HepG2 (cell line): ENCODE measurements around the gene DHTKD1. TPM values are rescaled to one million over a fixed set of nuclear protein-coding genes. Genes with fewer than 3 reads are reported as not detected.

ENCODE experiments used
- BHLHE40 ChIP-seq: IDR thresholded peaks from 2 replicates; pipeline ENCODE4 v1.6.1; 2011; ENCODE audit warnings: low read length, improper control_type of control experiment
- CC2D1A ChIP-seq: sonication (generic); formaldehyde crosslinking; IDR thresholded peaks from 2 replicates; pipeline ENCODE4 v1.8.1; 2023; ENCODE audit warnings: mild to moderate bottlenecking, missing genetic modification reagents
- DNMT3B ChIP-seq: conservative IDR thresholded peaks from 2 replicates; pipeline ENCODE4 v1.6.1; 2016; ENCODE audit warnings: missing biosample characterization, control low read depth
- ETV6 ChIP-seq: sonication (generic); formaldehyde crosslinking; conservative IDR thresholded peaks from 2 replicates; pipeline ENCODE4 v1.4.0; 2020; ENCODE audit warnings: missing genetic modification reagents
- FOXK2 ChIP-seq: fragments of 450-650 bp; IDR thresholded peaks from 2 replicates; pipeline ENCODE4 v1.6.1; 2016
- HMGXB4 ChIP-seq, 2 experiments: sonication (generic) in 1 of 2; formaldehyde crosslinking in 1 of 2; IDR thresholded peaks; 2 replicates each; pipeline versions ENCODE4 v1.4.0 to v1.6.1; 2018 to 2020; ENCODE audit warnings: missing genetic modification reagents in 2 of 2, borderline replicate concordance in 1 of 2, low read depth in 1 of 2, mild to moderate bottlenecking in 1 of 2, missing biosample characterization in 1 of 2
- HNRNPUL1 ChIP-seq: fragments of 200-400 bp; formaldehyde crosslinking; IDR thresholded peaks from 2 replicates; pipeline ENCODE4 v1.6.1; 2017; ENCODE audit warnings: low read depth, mild to moderate bottlenecking, low read length, moderate library complexity
- ISL2 ChIP-seq: sonication (generic); formaldehyde crosslinking; IDR thresholded peaks from 2 replicates; pipeline ENCODE4 v1.5.0; 2020; ENCODE audit warnings: missing genetic modification reagents
- NR2F6 ChIP-seq, 2 experiments: IDR thresholded peaks; 2 replicates each; pipeline ENCODE4 v1.6.1; 2016; ENCODE audit warnings: antibody characterized with exemption in 1 of 2, mild to moderate bottlenecking in 1 of 2
- PHF5A ChIP-seq: IDR thresholded peaks from one replicate; pipeline ENCODE4 v1.6.1; 2018; ENCODE audit warnings: low read depth, missing genetic modification reagents; ENCODE audit not compliant: unreplicated experiment
- POLR2AphosphoS5 ChIP-seq: IDR thresholded peaks from 2 replicates; pipeline ENCODE4 v1.6.1; 2012; ENCODE audit warnings: low read depth, low read length
- SIX1 ChIP-seq: sonication (generic); formaldehyde crosslinking; IDR thresholded peaks from 2 replicates; pipeline ENCODE4 v1.4.0; 2020; ENCODE audit warnings: missing genetic modification reagents, borderline replicate concordance
- SOX5 ChIP-seq: IDR thresholded peaks from 2 replicates; pipeline ENCODE4 v1.6.1; 2016; ENCODE audit warnings: borderline replicate concordance
- TEAD3 ChIP-seq: optimal IDR thresholded peaks from 2 replicates; pipeline ENCODE3; 2016; ENCODE audit warnings: borderline replicate concordance
- ZNF260 ChIP-seq: sonication (generic); formaldehyde crosslinking; IDR thresholded peaks from 2 replicates; pipeline ENCODE4 v1.4.0; 2020; ENCODE audit warnings: missing genetic modification reagents, low read depth, mild to moderate bottlenecking, borderline replicate concordance
- ZNF292 ChIP-seq: sonication (generic); formaldehyde crosslinking; IDR thresholded peaks from 2 replicates; pipeline ENCODE4 v1.8.1; 2022; ENCODE audit warnings: mild to moderate bottlenecking, low read depth, missing genetic modification reagents, borderline replicate concordance
- ZNF552 ChIP-seq: sonication (generic); formaldehyde crosslinking; IDR thresholded peaks from 2 replicates; pipeline ENCODE4 v1.9.0; 2022; ENCODE audit warnings: missing genetic modification reagents, mild to moderate bottlenecking, borderline replicate concordance
- ZNF639 ChIP-seq: conservative IDR thresholded peaks from 2 replicates; pipeline ENCODE4 v1.6.1; 2018; ENCODE audit warnings: missing genetic modification reagents
- polyA plus RNA-seq, 8 experiments: library from polyadenylated mRNA; depleted of rRNA in 3 of 8; stranded (reverse) in 7 of 8; unstranded in 1 of 8; fragments of >200 nt; fragmentation: Illumina TruSeq in 4 of 8; extraction: Trizol in 4 of 8; gene quantifications; 2 replicates each; pipeline versions ENCODE4 v1.2.1 to v1.2.3, GENCODE V29; 2011 to 2016; ENCODE audit warnings: low read depth in 4 of 8, missing spikeins in 1 of 8, mixed read lengths in 1 of 8; ENCODE audit not compliant: insufficient read depth in 1 of 8
- total RNA-seq, 5 experiments: library from RNA; depleted of rRNA; stranded (reverse); fragments of >200 nt; fragmentation: Illumina TruSeq; extraction: Trizol; gene quantifications; 2 replicates each; pipeline ENCODE4 v1.2.3, GENCODE V29; 2016; ENCODE audit warnings: low read depth in 1 of 5
- TF ChIP-seq, protein P1 (sequence below): sonication (generic); formaldehyde crosslinking; IDR thresholded peaks from 2 replicates; pipeline ENCODE4 v1.4.0; 2020; ENCODE audit warnings: missing genetic modification reagents
- TF ChIP-seq, protein P2 (sequence below): IDR thresholded peaks from 2 replicates; pipeline ENCODE4 v1.6.1; 2012; ENCODE audit warnings: inconsistent platforms
- TF ChIP-seq, protein P3 (sequence below): sonication (generic); formaldehyde crosslinking; IDR thresholded peaks from 2 replicates; pipeline ENCODE4 v1.9.0; 2022; ENCODE audit warnings: missing genetic modification reagents, mild to moderate bottlenecking, borderline replicate concordance

DHTKD1 gene
- total and polyA plus RNA-seq, 2 of the 13 experiments (the other 11 are each of a cell fraction or from before 2014, with no cell fraction given): 9.6 to 14.1 TPM

DNA sequence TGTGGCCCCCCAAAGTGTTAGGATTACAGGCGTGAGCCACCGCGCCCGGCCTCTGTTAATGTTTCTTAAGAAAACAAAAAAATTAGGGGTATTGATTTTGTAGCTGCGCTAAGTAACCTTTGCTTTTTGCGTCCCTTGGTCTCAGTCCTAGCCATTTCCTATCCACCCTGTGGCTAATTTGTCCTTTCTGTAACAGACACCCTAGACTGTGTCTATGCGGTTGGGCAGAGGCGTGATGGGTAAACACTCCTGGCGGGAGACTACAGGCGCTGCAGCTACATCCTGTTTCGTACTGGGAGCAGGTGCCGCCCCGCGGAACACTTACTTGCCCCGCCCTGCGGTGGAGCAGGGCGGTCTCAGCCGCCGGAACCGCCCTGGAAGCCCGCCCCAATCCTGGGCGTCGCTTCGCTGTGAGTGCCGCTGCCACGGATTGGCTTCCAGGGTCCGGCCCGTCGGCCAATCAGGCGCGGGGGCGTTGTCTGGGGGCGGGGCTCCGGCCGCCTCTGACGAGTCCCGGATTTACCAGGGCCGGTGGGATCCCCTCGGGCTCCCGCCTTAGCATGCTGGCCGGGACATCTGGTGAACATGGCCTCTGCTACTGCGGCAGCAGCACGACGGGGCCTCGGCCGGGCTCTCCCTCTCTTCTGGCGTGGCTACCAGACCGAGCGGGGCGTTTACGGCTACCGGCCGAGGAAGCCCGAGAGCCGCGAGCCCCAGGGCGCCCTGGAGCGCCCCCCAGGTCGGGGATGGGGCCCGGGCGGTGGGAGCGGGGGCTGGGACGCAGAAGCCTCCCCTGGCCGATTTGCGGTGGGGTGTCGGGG lies at the start of gene DHTKD1 (continued):
- TF ChIP-seq, protein P1, sequence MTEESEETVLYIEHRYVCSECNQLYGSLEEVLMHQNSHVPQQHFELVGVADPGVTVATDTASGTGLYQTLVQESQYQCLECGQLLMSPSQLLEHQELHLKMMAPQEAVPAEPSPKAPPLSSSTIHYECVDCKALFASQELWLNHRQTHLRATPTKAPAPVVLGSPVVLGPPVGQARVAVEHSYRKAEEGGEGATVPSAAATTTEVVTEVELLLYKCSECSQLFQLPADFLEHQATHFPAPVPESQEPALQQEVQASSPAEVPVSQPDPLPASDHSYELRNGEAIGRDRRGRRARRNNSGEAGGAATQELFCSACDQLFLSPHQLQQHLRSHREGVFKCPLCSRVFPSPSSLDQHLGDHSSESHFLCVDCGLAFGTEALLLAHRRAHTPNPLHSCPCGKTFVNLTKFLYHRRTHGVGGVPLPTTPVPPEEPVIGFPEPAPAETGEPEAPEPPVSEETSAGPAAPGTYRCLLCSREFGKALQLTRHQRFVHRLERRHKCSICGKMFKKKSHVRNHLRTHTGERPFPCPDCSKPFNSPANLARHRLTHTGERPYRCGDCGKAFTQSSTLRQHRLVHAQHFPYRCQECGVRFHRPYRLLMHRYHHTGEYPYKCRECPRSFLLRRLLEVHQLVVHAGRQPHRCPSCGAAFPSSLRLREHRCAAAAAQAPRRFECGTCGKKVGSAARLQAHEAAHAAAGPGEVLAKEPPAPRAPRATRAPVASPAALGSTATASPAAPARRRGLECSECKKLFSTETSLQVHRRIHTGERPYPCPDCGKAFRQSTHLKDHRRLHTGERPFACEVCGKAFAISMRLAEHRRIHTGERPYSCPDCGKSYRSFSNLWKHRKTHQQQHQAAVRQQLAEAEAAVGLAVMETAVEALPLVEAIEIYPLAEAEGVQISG: 0 out of 2 replicates have a peak, but pooled peaks have one; percentile 21
- TF ChIP-seq ETV6 (CRISPR knock-in tag) (no peak), HMGXB4 (CRISPR knock-in tag; IDR thresholded peaks at IDR 0.05; ENCODE audit: borderline replicate concordance in 1 of 2, low read depth in 1 of 2) (peak; percentile 58 to 77; a peak in 3 of 4 replicates), TEAD3 (CRISPR knock-in tag) (peak; percentile 49), SOX5 (CRISPR knock-in tag) (peak; percentile 31; the same call in 1 of the 2 replicates), NR2F6 (IDR thresholded peaks at IDR 0.05) (no peak), NR2F6 (CRISPR knock-in tag; IDR thresholded peaks at IDR 0.05) (no peak), ZNF292 (CRISPR knock-in tag) (peak; percentile 57; the same call in 1 of the 2 replicates), ZNF639 (CRISPR knock-in tag) (0 out of 2 replicates have a peak, but pooled peaks have one; percentile 55), ZNF552 (CRISPR knock-in tag) (no peak), BHLHE40 (peak; percentile 30; the same call in 1 of the 2 replicates), SIX1 (CRISPR knock-in tag) (peak; percentile 63; the same call in 1 of the 2 replicates), ISL2 (CRISPR knock-in tag) (peak; percentile 43; the same call in 1 of the 2 replicates), FOXK2 (peak; percentile 63; the same call in 1 of the 2 replicates), ZNF260 (no peak), DNMT3B (CRISPR knock-in tag) (no peak), PHF5A (CRISPR knock-in tag) (peak; percentile 28), CC2D1A (CRISPR knock-in tag) (no peak), POLR2AphosphoS5 (peak; percentile 87), HNRNPUL1 (0 out of 2 replicates have a peak, but pooled peaks have one; percentile 50)
- TF ChIP-seq, protein P2, sequence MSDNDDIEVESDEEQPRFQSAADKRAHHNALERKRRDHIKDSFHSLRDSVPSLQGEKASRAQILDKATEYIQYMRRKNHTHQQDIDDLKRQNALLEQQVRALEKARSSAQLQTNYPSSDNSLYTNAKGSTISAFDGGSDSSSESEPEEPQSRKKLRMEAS: peak; percentile 79
- TF ChIP-seq, protein P3, sequence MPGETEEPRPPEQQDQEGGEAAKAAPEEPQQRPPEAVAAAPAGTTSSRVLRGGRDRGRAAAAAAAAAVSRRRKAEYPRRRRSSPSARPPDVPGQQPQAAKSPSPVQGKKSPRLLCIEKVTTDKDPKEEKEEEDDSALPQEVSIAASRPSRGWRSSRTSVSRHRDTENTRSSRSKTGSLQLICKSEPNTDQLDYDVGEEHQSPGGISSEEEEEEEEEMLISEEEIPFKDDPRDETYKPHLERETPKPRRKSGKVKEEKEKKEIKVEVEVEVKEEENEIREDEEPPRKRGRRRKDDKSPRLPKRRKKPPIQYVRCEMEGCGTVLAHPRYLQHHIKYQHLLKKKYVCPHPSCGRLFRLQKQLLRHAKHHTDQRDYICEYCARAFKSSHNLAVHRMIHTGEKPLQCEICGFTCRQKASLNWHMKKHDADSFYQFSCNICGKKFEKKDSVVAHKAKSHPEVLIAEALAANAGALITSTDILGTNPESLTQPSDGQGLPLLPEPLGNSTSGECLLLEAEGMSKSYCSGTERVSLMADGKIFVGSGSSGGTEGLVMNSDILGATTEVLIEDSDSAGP (CRISPR knock-in tag): peak; percentile 66; the same call in 1 of the 2 replicates
